IPS-20b (cell line): ENCODE data around the gene CNN2.
A peak's percentile ranks its signal among the peaks of the same experiment; 100 is the strongest.

ENCODE experiments used
- H3K27ac ChIP-seq: one replicate; pipeline ENCODE4 v1.5.1; 2013; ENCODE audit warnings: low read length
- H3K27me3 ChIP-seq: 2 replicates; pipeline ENCODE4 v1.6.1; 2013; ENCODE audit warnings: mild to moderate bottlenecking, low read length, inconsistent platforms; ENCODE audit not compliant: insufficient read depth
- H3K36me3 ChIP-seq: 2 replicates; pipeline ENCODE4 v1.6.1; 2013; ENCODE audit warnings: low read depth, mild to moderate bottlenecking, inconsistent platforms, low read length, moderate library complexity; ENCODE audit not compliant: insufficient read depth
- H3K4me1 ChIP-seq: 2 replicates; pipeline ENCODE4 v1.6.1; 2013; ENCODE audit warnings: mild to moderate bottlenecking, control low read depth, inconsistent platforms, low read length, moderate library complexity; ENCODE audit not compliant: insufficient read depth
- H3K4me3 ChIP-seq: 2 replicates; pipeline ENCODE4 v1.5.1; 2013; ENCODE audit warnings: mild to moderate bottlenecking, low read length, inconsistent platforms
- H3K9ac ChIP-seq: 2 replicates; pipeline ENCODE4 v1.6.1; 2013; ENCODE audit warnings: low read depth, mild to moderate bottlenecking, inconsistent platforms, low read length, moderate library complexity
- H3K9me3 ChIP-seq: 2 replicates; pipeline ENCODE4 v1.6.1; 2013; ENCODE audit warnings: mild to moderate bottlenecking, low read depth, low read length, inconsistent platforms; ENCODE audit not compliant: insufficient read depth

The CNN2 gene

GRCh38 chr19:1015061-1015781 lies 11.2 kb upstream of the CNN2 start:
- H3K4me1 ChIP-seq, result peaks cover 9% of the 10 kb centered on the region
- H3K9me3 ChIP-seq, result no peaks in the 10 kb centered on the region
- H3K27ac ChIP-seq, result no peak overlapping the region
- H3K4me3 ChIP-seq, result no peak overlapping the region
- no peaks in the 10 kb centered on the region for H3K27me3 ChIP-seq
- peaks cover 34% of the 10 kb centered on the region for H3K36me3 ChIP-seq
- no peak overlapping the region; the same call in 1 of the 2 replicates for H3K9ac ChIP-seq

- no peaks in the 10 kb centered on the region for H3K9me3 ChIP-seq
- H3K36me3 ChIP-seq, result peaks cover 32% of the 10 kb centered on the region
- no peak overlapping the region for H3K27ac ChIP-seq
- peaks cover 9% of the 10 kb centered on the region for H3K4me1 ChIP-seq
- peak overlapping the region; percentile 41; the same call in 1 of the 2 replicates for H3K9ac ChIP-seq
- peak overlapping the region; percentile 35; the same call in 1 of the 2 replicates for H3K4me3 ChIP-seq
- H3K27me3 ChIP-seq, result no peaks in the 10 kb centered on the region
Observed at GRCh38 chr19:1015782-1016646, 10.4 kb upstream of the CNN2 start.

GRCh38 chr19:1016647-1017114 lies 9.7 kb upstream of the CNN2 start:
- H3K27ac ChIP-seq, result peak overlapping the region; percentile 56

GRCh38 chr19:1017115-1017905 lies 9.1 kb upstream of the CNN2 start:
- Histone ChIP-seq H3K36me3 (peaks cover 23% of the 10 kb centered on the region), H3K4me3 (no peak overlapping the region), H3K27ac (no peak overlapping the region)

More at GRCh38 chr19:1016647-1017114, 9.7 kb upstream of the CNN2 start:
- H3K9me3 ChIP-seq, result no peaks in the 10 kb centered on the region
- peak overlapping the region; percentile 35; the same call in 1 of the 2 replicates for H3K4me3 ChIP-seq
- H3K36me3 ChIP-seq, result peaks cover 30% of the 10 kb centered on the region
- H3K9ac ChIP-seq, result no peak overlapping the region
- H3K4me1 ChIP-seq, result peaks cover 9% of the 10 kb centered on the region
- no peaks in the 10 kb centered on the region for H3K27me3 ChIP-seq

GRCh38 chr19:1017906-1018305 lies 8.5 kb upstream of the CNN2 start:
- Histone ChIP-seq H3K9me3 (no peaks in the 10 kb centered on the region), H3K27ac (no peak overlapping the region), H3K36me3 (peaks cover 20% of the 10 kb centered on the region), H3K9ac (no peak overlapping the region; the same call in 1 of the 2 replicates), H3K4me3 (no peak overlapping the region), H3K4me1 (peaks cover 9% of the 10 kb centered on the region), H3K27me3 (no peaks in the 10 kb centered on the region)

More at GRCh38 chr19:1017115-1017905, 9.1 kb upstream of the CNN2 start:
- Histone ChIP-seq H3K4me1 (peaks cover 9% of the 10 kb centered on the region), H3K9ac (no peak overlapping the region; the same call in 1 of the 2 replicates), H3K27me3 (no peaks in the 10 kb centered on the region), H3K9me3 (no peaks in the 10 kb centered on the region)

GRCh38 chr19:1018393-1018792 lies 8.0 kb upstream of the CNN2 start:
- Histone ChIP-seq H3K27ac (no peak overlapping the region), H3K4me3 (no peak overlapping the region), H3K9me3 (no peaks in the 10 kb centered on the region), H3K27me3 (no peaks in the 10 kb centered on the region), H3K36me3 (peaks cover 16% of the 10 kb centered on the region), H3K9ac (no peak overlapping the region), H3K4me1 (peaks cover 9% of the 10 kb centered on the region)

GRCh38 chr19:1018932-1019615 lies 7.3 kb upstream of the CNN2 start:
- Histone ChIP-seq H3K4me3 (peak overlapping the region; percentile 94; the same call in 1 of the 2 replicates), H3K27ac (no peak overlapping the region), H3K4me1 (peaks cover 9% of the 10 kb centered on the region), H3K9ac (peak overlapping the region; percentile 70; the same call in 1 of the 2 replicates), H3K9me3 (no peaks in the 10 kb centered on the region), H3K36me3 (peaks cover 9% of the 10 kb centered on the region; the same call in 1 of the 2 replicates), H3K27me3 (no peaks in the 10 kb centered on the region)

GRCh38 chr19:1019616-1019961 lies 6.8 kb upstream of the CNN2 start:
- Histone ChIP-seq H3K9ac (peak overlapping the region; percentile 70; the same call in 1 of the 2 replicates), H3K9me3 (no peaks in the 10 kb centered on the region), H3K4me3 (peak overlapping the region; percentile 94), H3K36me3 (0 out of 2 replicates have a peak, but pooled peaks cover 7% of the 10 kb centered on the region), H3K27ac (peak overlapping the region; percentile 14), H3K27me3 (no peaks in the 10 kb centered on the region), H3K4me1 (peaks cover 9% of the 10 kb centered on the region)

GRCh38 chr19:1019980-1020867 lies 6.2 kb upstream of the CNN2 start:
- H3K27me3 ChIP-seq, result no peaks in the 10 kb centered on the region
- H3K27ac ChIP-seq, result peak overlapping the region; percentile 14
- H3K4me1 ChIP-seq, result peaks cover 9% of the 10 kb centered on the region
- H3K9ac ChIP-seq, result peak overlapping the region; percentile 70
- H3K9me3 ChIP-seq, result no peaks in the 10 kb centered on the region
- H3K4me3 ChIP-seq, result peak overlapping the region; percentile 94
- H3K36me3 ChIP-seq, result 0 out of 2 replicates have a peak, but pooled peaks cover 7% of the 10 kb centered on the region

GRCh38 chr19:1020868-1021425 lies 5.5 kb upstream of the CNN2 start, which contains the start of gene TMEM259:
Gene TMEM259 (minus strand): TSS chr19:1021123. CDS start chr19:1020996, 127 bp downstream.
- Histone ChIP-seq H3K4me1 (peaks cover 9% of the 10 kb centered on the region), H3K9ac (peak within 1 kb of the TSS; percentile 70), H3K27ac (peak within 1 kb of the TSS; percentile 99), H3K36me3 (0 out of 2 replicates have a peak, but pooled peaks cover 7% of the 10 kb centered on the region), H3K27me3 (no peaks in the 10 kb centered on the region), H3K9me3 (no peaks in the 10 kb centered on the region), H3K4me3 (peak within 1 kb of the TSS; percentile 94)
